Subcutaneous adipose tissue (tissue), 4 donors: ENCODE results near the gene SPINK2. TPM values are rescaled to one million over a fixed set of nuclear protein-coding genes. Genes with fewer than 3 reads are reported as not detected.

Experiments
- CTCF ChIP-seq: fragments of 450-650 bp; IDR thresholded peaks from one replicate; pipeline ENCODE4 v1.5.1; 2016; ENCODE audit warnings: low read depth, mild to moderate bottlenecking, control low read depth, antibody characterized with exemption, moderate library complexity
- total RNA-seq, 4 donors: library from RNA; depleted of rRNA; stranded (reverse); fragments of >200 nt; gene quantifications; one replicate each; pipeline ENCODE4 v1.1.0, GENCODE V29; 2016

SPINK2 gene
- total RNA-seq, 4 donors from 2014 or later: not detected

- no peak for TF ChIP-seq CTCF
These were observed 2.7 kb downstream of the SPINK2 start for GRCh38 chr4:56818797-56819196.

- TF ChIP-seq CTCF: no peak
These were observed 3.5 kb downstream of the SPINK2 start for GRCh38 chr4:56817840-56818491.

- TF ChIP-seq CTCF: no peak
These were observed 14.8 kb downstream of the SPINK2 start for GRCh38 chr4:56806666-56807065.

- TF ChIP-seq CTCF: no peak
These were observed 16.9 kb downstream of the SPINK2 start for GRCh38 chr4:56804551-56804950.

- TF ChIP-seq CTCF: no peak
These were observed 18.0 kb downstream of the SPINK2 start for GRCh38 chr4:56803471-56803870.

GRCh38 chr4:56799824-56800756, 21.4 kb downstream of the SPINK2 start:
- TF ChIP-seq CTCF: no peak

GRCh38 chr4:56799161-56799759, 22.2 kb downstream of the SPINK2 start:
- no peak for TF ChIP-seq CTCF
